HG02938 (cell line): ENCODE measurements around the gene ARID1B.
"Not testable (repeated sequence)": the region's sequence is repeated elsewhere in the genome, so short reads cannot be mapped to it uniquely, and the experiment has no call there.

ENCODE experiments used
- ATAC-seq: cut with Tn5 transposase; IDR thresholded peaks from one replicate; pipeline ENCODE4 v1.9.1; 2021; ENCODE audit warnings: mild to moderate bottlenecking, moderate library complexity; ENCODE audit not compliant: unreplicated experiment

ARID1B gene

DNA sequence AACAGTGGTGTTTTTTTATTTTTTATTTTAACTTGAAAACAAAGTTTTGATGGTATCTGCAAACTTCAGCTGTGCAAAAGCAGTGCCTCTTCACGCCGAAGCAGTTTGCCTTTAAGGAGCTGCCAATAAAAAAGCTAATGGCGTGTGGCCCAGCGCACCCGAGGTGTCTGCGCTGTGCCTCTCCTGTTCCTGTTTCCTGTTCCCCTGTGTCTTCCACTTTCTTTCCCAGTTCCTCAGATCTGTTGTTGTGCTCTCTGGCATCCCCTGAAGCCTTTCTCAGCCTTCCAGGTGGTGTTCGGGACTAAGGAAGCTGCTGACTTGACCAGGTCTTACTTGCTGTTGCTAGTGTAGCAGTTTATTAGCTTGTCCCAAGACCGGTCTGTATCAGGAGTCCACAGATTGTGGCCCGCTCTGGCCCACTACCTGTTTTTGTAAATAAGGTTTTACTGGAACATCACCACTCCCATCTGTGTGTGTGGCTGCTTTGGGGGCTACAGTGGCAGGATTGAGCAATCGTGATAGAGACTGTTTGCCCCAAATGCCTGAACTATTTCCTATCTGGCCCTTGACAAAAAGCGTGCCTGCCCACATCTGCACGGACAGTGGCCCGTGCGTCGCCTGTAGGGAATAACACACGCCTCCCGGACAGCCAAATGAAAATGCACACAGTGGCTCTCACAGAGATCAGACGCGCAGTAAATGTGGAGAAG lies 367.8 kb downstream of the ARID1B start:
- ATAC-seq, result no peak

DNA sequence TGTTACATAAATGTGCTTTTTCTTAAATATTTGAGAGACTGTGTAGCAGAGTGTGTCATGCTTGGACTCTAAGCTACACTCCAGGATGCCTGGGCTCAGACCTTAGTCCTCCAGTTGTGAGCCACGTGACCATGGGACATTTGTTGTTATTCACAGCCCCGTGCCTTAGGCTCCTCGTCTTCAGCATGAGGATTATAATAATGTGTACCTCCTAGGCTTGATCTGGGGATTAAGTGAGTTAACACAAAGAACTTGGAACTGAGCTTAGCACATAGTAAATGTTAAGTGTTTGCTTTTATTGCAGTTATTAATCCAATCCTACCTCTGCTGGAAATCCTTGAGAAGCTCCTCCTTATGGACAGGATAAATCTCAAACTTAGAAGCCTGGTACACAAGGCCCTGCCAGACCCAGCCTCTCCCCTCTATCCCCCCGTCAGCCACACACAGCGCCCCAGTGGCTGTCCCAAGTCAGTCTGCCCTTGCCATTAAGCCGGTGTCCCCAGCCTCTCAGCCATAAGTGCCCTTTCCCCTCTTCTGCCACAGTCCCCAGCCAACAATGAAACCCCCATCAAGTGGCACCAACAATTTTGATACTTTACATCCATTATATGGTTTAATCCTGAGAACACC lies 368.6 kb downstream of the ARID1B start:
- ATAC-seq, result no peak

DNA sequence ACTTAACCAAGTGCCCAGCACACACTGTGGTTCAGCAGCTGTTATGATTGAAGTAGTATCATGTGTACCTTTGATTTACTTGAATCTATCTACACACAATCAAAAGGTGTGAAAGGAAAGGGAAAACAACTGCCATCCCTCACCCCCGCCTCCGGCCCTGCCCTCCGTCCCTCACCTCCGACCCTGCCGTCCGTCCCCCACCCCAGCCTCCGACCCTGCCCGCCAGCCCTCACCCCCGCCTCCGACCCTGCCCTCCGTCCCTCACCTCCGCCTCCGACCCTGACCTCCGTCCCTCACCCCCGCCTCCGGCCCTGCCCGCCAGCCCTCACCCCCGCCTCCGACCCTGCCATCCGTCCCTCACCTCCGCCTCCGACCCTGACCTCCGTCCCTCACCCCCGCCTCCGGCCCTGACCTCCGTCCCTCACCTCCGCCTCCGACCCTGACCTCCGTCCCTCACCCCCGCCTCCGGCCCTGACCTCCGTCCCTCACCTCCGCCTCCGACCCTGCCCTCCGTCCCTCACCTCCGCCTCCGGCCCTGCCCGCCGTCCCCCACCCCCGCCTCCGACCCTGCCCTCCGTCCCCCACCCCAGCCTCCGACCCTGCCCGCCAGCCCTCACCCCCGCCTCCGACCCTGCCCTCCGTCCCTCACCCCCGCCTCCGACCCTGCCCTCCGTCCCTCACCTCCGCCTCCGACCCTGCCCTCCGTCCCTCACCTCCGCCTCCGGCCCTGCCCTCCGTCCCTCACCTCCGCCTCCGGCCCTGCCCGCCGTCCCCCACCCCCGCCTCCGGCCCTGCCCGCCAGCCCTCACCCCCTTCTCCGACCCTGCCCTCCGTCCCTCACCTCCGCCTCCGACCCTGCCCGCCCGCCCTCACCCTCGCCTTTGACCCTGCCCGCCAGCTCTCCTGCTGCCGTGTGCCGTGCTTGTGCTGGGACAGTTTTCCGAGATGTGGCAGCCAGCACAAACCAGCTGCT lies 370.2 kb downstream of the ARID1B start:
- not testable (repeated sequence) for ATAC-seq

GRCh38 chr6:157148391-157149323 lies 371.5 kb downstream of the ARID1B start:
- no peak for ATAC-seq

GRCh38 chr6:157150076-157150475 lies 372.9 kb downstream of the ARID1B start:
- no peak for ATAC-seq

- no peak for ATAC-seq
Observed at GRCh38 chr6:157151029-157151428, 373.9 kb downstream of the ARID1B start.

DNA sequence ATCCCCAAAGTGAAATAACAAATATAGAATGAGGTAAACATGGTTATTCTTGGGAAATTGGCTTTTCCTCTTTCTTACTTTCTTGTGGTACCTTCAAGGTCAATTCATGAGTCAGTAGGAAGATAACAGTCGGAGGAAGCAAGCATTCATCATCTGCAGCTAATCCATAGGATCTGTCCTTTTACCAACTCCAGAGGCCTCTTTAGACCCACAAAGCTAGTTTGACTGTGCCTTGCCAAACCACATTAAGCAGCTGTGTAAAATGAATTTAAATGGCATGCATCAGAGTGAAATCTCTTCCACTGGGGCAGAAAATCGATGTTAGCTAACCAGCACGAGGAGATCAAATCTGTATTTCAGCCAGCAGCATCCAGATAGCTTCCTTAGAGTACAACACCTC lies 374.8 kb downstream of the ARID1B start:
- ATAC-seq, result no peak

- ATAC-seq, result no peak
Observed at GRCh38 chr6:157152556-157152955, 375.4 kb downstream of the ARID1B start.

- ATAC-seq, result no peak
Observed at GRCh38 chr6:157155804-157156203, 378.6 kb downstream of the ARID1B start.

- ATAC-seq, result no peak
Observed at GRCh38 chr6:157157258-157157657, 380.1 kb downstream of the ARID1B start.

GRCh38 chr6:157158456-157158855 lies 381.3 kb downstream of the ARID1B start:
- no peak for ATAC-seq

- ATAC-seq, result no peak
Observed at GRCh38 chr6:157158897-157159296, 381.7 kb downstream of the ARID1B start.

- no peak for ATAC-seq
Observed at GRCh38 chr6:157159348-157159747, 382.2 kb downstream of the ARID1B start.

DNA sequence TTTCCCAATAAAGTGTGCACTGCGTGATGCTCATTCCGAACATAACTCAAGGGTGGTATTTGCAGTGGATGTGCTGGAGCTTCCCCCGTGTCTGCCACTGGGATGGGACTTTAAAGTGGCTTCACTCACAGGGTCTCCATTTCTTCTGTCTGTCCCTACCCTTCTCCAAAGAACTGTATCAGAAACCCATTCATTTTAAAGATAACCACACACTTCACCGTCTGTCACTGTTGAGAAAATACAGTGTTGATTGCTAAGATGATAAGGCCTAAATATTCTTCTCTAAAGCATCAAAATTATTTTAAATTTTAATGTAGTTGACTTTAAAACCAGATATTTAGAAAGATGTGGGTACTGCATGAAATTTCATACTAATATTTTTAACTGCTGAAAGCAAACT lies 384.7 kb downstream of the ARID1B start:
- no peak for ATAC-seq

GRCh38 chr6:157162766-157163433 lies 385.7 kb downstream of the ARID1B start:
- no peak for ATAC-seq

DNA sequence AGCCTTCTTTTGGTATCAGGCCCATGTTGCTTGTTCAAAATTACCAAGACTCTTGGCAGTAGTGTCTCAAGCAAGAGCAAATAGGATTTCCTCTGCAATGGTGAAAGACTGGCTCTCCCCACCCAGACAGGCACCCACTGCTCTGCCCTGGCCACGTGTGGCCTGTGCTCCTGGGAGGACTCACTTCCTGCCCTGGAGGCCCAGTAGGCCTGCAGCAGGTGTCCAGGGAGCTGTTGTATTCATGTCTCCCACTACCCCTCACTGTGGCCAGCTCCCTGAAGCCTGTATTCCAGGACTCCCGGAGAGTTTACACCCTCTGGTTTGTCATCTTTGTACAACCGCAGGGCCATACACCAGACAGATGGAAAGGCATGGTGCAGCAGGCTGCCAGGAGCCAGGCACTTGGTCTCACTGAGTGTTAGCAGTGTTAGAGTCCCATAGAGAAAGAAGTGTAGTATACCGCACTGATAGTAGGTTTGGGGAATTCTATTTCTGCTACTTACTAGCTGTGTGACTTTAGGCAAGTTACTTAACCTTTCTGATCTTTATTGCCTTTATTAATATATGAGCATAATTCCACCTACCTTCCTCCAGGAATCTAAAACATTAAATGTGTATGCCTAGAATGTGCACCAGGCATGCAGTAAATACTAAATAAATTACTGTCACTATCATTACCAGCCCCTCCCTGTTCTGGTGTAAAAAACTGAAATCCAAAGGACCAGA lies 386.4 kb downstream of the ARID1B start:
- no peak for ATAC-seq

- ATAC-seq, result no peak
Observed at GRCh38 chr6:157164972-157165371, 387.8 kb downstream of the ARID1B start.

GRCh38 chr6:157166784-157167183 lies 389.6 kb downstream of the ARID1B start:
- no peak for ATAC-seq

GRCh38 chr6:157167837-157168236 lies 390.7 kb downstream of the ARID1B start:
- no peak for ATAC-seq
